ENCODE results near the gene ABCA13. TPM values are rescaled to one million over a fixed set of nuclear protein-coding genes. Genes with fewer than 3 reads are reported as not detected.

ABCA13 gene
- total RNA-seq, 1 donor from 2014 or later = 2.2 TPM

DNA sequence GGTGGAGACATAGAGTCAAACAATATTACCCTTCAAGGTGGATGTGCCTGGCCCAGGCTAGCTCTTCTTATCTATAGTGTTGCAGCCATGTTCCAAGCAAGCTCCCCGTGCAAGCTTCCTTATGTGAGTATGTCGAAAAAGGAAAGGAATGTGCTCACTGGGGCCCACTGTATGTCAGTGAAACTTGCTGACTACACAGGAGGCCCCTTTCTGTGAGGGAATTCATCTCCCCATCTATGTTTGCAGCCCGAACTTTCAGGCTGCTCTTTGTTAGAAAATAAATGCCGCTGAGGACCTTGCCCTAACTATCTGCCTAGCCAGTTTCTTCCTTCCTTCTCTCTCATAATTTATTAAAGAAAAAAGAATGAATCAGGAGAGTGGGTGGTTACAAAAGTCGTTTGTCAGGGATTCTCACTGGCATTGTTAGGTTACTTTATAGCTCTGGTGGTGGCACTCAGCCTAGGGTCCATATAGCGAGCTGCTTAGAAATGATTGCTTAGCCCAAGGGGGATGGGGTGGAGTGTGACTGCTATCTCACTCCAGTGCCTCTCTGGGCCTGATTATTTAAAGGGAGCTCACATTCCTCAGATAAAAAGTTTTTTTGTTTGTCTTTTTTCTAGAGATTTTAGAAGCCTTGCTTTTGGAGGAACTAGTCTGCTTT is 302.1 kb downstream of the ABCA13 start:
- no peak for TF ChIP-seq CTCF (IDR thresholded peaks at IDR 0.05)
- Histone ChIP-seq H3K9me3 (no peaks in the 10 kb centered on the region), H3K27me3 (ENCODE audit: low read depth) (no peaks in the 10 kb centered on the region), H3K4me3 (no peak overlapping the region), H3K36me3 (no peaks in the 10 kb centered on the region), H3K4me1 (no peaks in the 10 kb centered on the region), H3K27ac (no peak overlapping the region)
- DNase-seq (no peak), ATAC-seq (no peak)
- intact Hi-C loops (cut with DNase I) = no loop called here

DNA sequence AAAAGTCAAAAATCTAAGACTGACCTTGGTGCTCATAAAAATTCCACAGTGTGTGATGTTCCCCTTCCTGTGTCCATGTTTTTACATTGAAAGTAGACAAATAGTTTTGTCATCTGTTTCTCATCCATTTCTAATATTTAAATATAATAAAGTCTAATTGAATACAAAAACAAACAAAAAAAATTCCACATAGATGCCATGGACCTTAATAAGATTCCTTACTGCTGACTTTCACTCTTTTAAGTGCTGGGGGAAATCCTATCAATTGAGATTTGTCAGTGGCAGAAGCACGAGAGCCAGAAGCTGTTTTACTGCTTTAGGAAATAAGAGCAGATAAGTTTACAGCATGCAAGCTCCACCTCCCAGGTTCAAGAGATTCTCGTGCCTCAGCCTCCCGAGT is 310.0 kb downstream of the ABCA13 start:
- intact Hi-C loops (cut with DNase I) = no loop called here
- ATAC-seq = no peak

DNA sequence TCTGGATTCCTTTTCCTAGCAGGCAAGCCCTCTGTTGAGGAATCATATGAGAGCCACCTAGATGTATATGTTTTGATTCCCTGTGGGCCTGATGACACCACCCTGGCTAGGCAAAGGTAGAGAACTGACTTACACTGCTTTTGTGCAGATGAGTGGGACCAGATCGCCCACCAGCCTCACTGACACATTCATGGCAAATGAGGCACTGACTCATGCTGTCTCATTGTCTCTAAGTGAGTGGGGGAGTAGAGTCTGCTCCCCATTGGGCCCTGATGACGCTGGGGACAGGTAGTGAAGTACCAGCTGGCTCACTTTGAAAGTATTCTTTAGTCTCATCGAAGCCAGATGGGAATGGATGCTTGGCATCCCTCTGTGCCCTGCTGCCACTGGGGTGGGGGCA is 326.3 kb downstream of the ABCA13 start:
- Histone ChIP-seq H3K4me1 (no peaks in the 10 kb centered on the region), H3K27ac (no peak overlapping the region), H3K4me3 (no peak overlapping the region), H3K36me3 (no peaks in the 10 kb centered on the region), H3K27me3 (ENCODE audit: low read depth) (no peaks in the 10 kb centered on the region), H3K9me3 (no peaks in the 10 kb centered on the region)
- DNase-seq (no peak), ATAC-seq (no peak)
- intact Hi-C loops (cut with DNase I) = no loop called here
- no peak for TF ChIP-seq CTCF (IDR thresholded peaks at IDR 0.05)

More for the DNA sequence above, 310.0 kb downstream of the ABCA13 start:
- no peaks in the 10 kb centered on the region for H3K4me1 ChIP-seq
- H3K4me3 ChIP-seq = no peak overlapping the region
- no peaks in the 10 kb centered on the region for H3K27me3 ChIP-seq (ENCODE audit: low read depth)
- H3K27ac ChIP-seq = no peak overlapping the region
- no peak for DNase-seq
- H3K36me3 ChIP-seq = no peaks in the 10 kb centered on the region
- H3K9me3 ChIP-seq = no peaks in the 10 kb centered on the region
- TF ChIP-seq CTCF (IDR thresholded peaks at IDR 0.05) = no peak

- H3K4me3 ChIP-seq = no peak overlapping the region
- no peak for TF ChIP-seq CTCF (IDR thresholded peaks at IDR 0.05)
- ATAC-seq = no peak
Measured at GRCh38 chr7:48502021-48502420, 330.8 kb downstream of the ABCA13 start.

DNA sequence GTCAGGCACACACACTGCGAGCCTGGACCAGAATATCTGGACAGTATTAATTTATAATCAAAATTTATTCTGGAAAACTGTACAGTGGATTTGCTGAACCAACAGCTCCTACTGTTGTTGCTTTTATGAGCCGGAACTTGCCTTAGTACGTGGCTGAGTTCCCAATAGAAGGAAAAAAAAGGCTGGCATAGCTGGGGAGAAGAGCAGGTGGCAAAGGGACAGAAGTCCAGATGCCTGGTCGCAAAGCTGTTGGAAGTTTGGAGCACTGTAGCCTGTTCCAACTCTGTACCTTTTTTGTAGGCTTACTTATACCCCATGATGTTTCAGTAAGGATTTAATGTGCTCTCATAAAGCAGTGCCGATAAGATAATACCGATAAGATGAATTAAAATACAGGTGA is 333.8 kb downstream of the ABCA13 start:
- Histone ChIP-seq H3K4me1 (no peaks in the 10 kb centered on the region), H3K9me3 (no peaks in the 10 kb centered on the region), H3K27ac (no peak overlapping the region), H3K27me3 (ENCODE audit: low read depth) (no peaks in the 10 kb centered on the region), H3K36me3 (no peaks in the 10 kb centered on the region), H3K4me3 (no peak overlapping the region)
- no peak for TF ChIP-seq CTCF (IDR thresholded peaks at IDR 0.05)
- DNase-seq (no peak), ATAC-seq (no peak)
- intact Hi-C loops (cut with DNase I) = no loop called here

More at GRCh38 chr7:48502021-48502420, 330.8 kb downstream of the ABCA13 start:
- no peaks in the 10 kb centered on the region for H3K36me3 ChIP-seq
- no peaks in the 10 kb centered on the region for H3K4me1 ChIP-seq
- H3K9me3 ChIP-seq = no peaks in the 10 kb centered on the region
- H3K27me3 ChIP-seq (ENCODE audit: low read depth) = no peaks in the 10 kb centered on the region
- intact Hi-C loops (cut with DNase I) = no loop called here
- DNase-seq = no peak
- no peak overlapping the region for H3K27ac ChIP-seq
